HG03175 (cell line): ENCODE data around the gene RCOR3.
A peak's percentile ranks its signal among the peaks of the same experiment; 100 is the strongest.
"Not testable (repeated sequence)": the region's sequence is repeated elsewhere in the genome, so short reads cannot be mapped to it uniquely, and the experiment has no call there.

Experiments used
- ATAC-seq: cut with Tn5 transposase; IDR thresholded peaks from one replicate; pipeline ENCODE4 v1.9.1; 2021; ENCODE audit warnings: mild to moderate bottlenecking, moderate library complexity; ENCODE audit not compliant: unreplicated experiment

The RCOR3 gene

GRCh38 chr1:211337430-211338223 lies 78.5 kb downstream of the RCOR3 start:
- no peak for ATAC-seq

GRCh38 chr1:211338224-211338620 lies 79.1 kb downstream of the RCOR3 start:
- no peak for ATAC-seq

GRCh38 chr1:211339631-211340041 lies 80.5 kb downstream of the RCOR3 start:
- ATAC-seq: no peak

GRCh38 chr1:211340622-211341507 lies 81.7 kb downstream of the RCOR3 start:
- ATAC-seq: no peak

- no peak for ATAC-seq
Measured at GRCh38 chr1:211341999-211342398, 82.8 kb downstream of the RCOR3 start.

GRCh38 chr1:211343607-211344006 lies 84.4 kb downstream of the RCOR3 start:
- no peak for ATAC-seq

GRCh38 chr1:211344152-211344618 lies 85.0 kb downstream of the RCOR3 start:
- no peak for ATAC-seq

GRCh38 chr1:211345719-211346118 lies 86.6 kb downstream of the RCOR3 start:
- ATAC-seq: no peak

- no peak for ATAC-seq
Measured at GRCh38 chr1:211347077-211347844, 88.1 kb downstream of the RCOR3 start.

- no peak for ATAC-seq
Measured at GRCh38 chr1:211348547-211348946, 89.4 kb downstream of the RCOR3 start.

- ATAC-seq: no peak
Measured at GRCh38 chr1:211349741-211350140, 90.6 kb downstream of the RCOR3 start.

GRCh38 chr1:211352055-211352454 lies 92.9 kb downstream of the RCOR3 start:
- not testable (repeated sequence) for ATAC-seq

GRCh38 chr1:211352465-211352864 lies 93.3 kb downstream of the RCOR3 start:
- ATAC-seq: no peak

GRCh38 chr1:211352985-211353515 lies 93.9 kb downstream of the RCOR3 start:
- ATAC-seq: peak; percentile 89

- peak; percentile 12 for ATAC-seq
Measured at GRCh38 chr1:211353562-211354212, 94.5 kb downstream of the RCOR3 start.

- ATAC-seq: no peak
Measured at GRCh38 chr1:211355873-211356272, 96.7 kb downstream of the RCOR3 start.

- no peak for ATAC-seq
Measured at GRCh38 chr1:211356723-211357407, 97.7 kb downstream of the RCOR3 start.

- no peak for ATAC-seq
Measured at GRCh38 chr1:211358685-211359084, 99.5 kb downstream of the RCOR3 start.

- ATAC-seq: no peak
Measured at GRCh38 chr1:211359876-211360275, 100.7 kb downstream of the RCOR3 start.

- ATAC-seq: no peak
Measured at GRCh38 chr1:211361202-211361601, 102.0 kb downstream of the RCOR3 start.
